Panc1 (cell line): Measurements from ENCODE around the gene GRID1.

ENCODE experiments used
- CTCF ChIP-seq: fragments of 450-650 bp; IDR thresholded peaks from 2 replicates; pipeline ENCODE4 v1.5.1; 2017; ENCODE audit warnings: mild to moderate bottlenecking
- POLR2AphosphoS5 ChIP-seq: IDR thresholded peaks from 2 replicates; pipeline ENCODE4 v1.6.1; 2012; ENCODE audit warnings: mild to moderate bottlenecking, low read depth, low read length, moderate library complexity

GRCh38 chr10:86192147-86192546 is 174.4 kb downstream of the GRID1 start:
- TF ChIP-seq CTCF: no peak
- no peak for TF ChIP-seq POLR2AphosphoS5
